H1 (cell line): ENCODE results near the gene CPNE8. TPM values are rescaled to one million over a fixed set of nuclear protein-coding genes. Genes with fewer than 3 reads are reported as not detected.

Experiments used
- BACH1 ChIP-seq: IDR thresholded peaks from 2 replicates; pipeline ENCODE4 v1.6.1; 2012; ENCODE audit warnings: low read length, improper control_type of control experiment
- CTCF ChIP-seq, 3 experiments: IDR thresholded peaks; 1 replicate in 2 of 3; 2 replicates in 1 of 3; pipeline versions ENCODE4 v1.5.1 to v1.6.1; 2011; ENCODE audit warnings: low read length in 3 of 3, mild to moderate bottlenecking in 3 of 3, inconsistent platforms in 2 of 3, low read depth in 1 of 3, moderate library complexity in 1 of 3; ENCODE audit not compliant: insufficient read depth in 1 of 3; ENCODE audit errors: control extremely low read depth in 1 of 3
- KDM1A ChIP-seq: fragments of 200-600, 300-600 bp; sonication (generic); IDR thresholded peaks from 2 replicates; pipeline ENCODE4 v1.7.1; 2016; ENCODE audit warnings: mild to moderate bottlenecking, low read length, borderline replicate concordance
- TAF1 ChIP-seq: IDR thresholded peaks from 2 replicates; pipeline ENCODE4 v1.6.1; 2011; ENCODE audit warnings: mild to moderate bottlenecking, low read depth, low read length
- polyA plus RNA-seq, 7 experiments: library from polyadenylated mRNA; depleted of rRNA in 3 of 7; stranded (reverse) in 5 of 7; unstranded in 2 of 7; fragments of >200 nt in 5 of 7; fragments of 200-250 nt in 2 of 7; gene quantifications; 1 replicate in 5 of 7; 2 replicates in 1 of 7; 4 replicates in 1 of 7; pipeline versions ENCODE4 v1.2.1 to v1.2.3, GENCODE V29; 2011 to 2013; ENCODE audit warnings: missing spikeins in 2 of 7, mixed read lengths in 2 of 7
- total RNA-seq: library from RNA; stranded (reverse); fragmentation: NEBNext Ultra II Directional; extraction: Animal tissue kit (Norgen Biotek cat#: 25700); gene quantifications from 2 replicates; pipeline ENCODE4 v1.2.1, GENCODE V29; 2021

The CPNE8 gene
- total and polyA plus RNA-seq, 2 of the 8 experiments (the other 6 are each of a cell fraction or from before 2014, with no cell fraction given): 2.5 to 6.8 TPM

GRCh38 chr12:38732761-38733160 is 172.6 kb downstream of the CPNE8 start (continued):
- no peak for TF ChIP-seq KDM1A
- no peak for TF ChIP-seq BACH1
- no peak for TF ChIP-seq TAF1
- TF ChIP-seq CTCF (IDR thresholded peaks at IDR 0.05; ENCODE audit: control extremely low read depth in 1 of 3, insufficient read depth in 1 of 3, low read depth in 1 of 3, low read length in 3 of 3): no peak
- TF ChIP-seq, all 59 proteins: peak for 0
